Stimulated activated CD4-positive, alpha-beta T cell treated with anti-CD3 and anti-CD28 coated beads, Interleukin-1b, Interleukin-23, amount 100 ng/mL, for 1 hour (primary cell): ENCODE measurements around the gene EEFSEC.

ENCODE experiments used
- DNase-seq, 2 donors: peaks; one replicate each; pipeline ENCODE4 v3.0.0-alpha.2; 2020; ENCODE audit warnings: low read depth in 2 of 2

The EEFSEC gene

DNA sequence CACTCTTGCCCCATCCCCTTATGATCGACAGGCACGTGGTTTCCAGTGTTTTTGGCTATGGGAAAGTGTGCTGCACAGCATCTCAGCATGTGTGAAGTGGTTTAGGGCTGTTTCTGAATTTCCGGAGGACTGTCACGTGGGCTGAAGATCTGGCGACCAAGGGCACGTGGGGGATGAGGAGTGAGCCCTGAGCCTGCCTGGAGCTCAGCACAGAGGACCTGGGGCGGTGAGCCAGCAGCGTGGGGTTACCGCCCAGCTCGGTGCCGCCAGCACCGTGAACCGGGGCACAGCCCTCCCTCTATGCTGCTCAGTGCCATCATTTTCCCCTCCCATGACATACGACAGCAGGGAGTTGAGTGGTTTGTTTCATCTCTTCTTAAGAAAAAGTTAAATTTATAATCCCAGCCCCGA is 163.2 kb downstream of the EEFSEC start:
- DNase-seq = peak in 1 of 2 donors; percentile 13

DNA sequence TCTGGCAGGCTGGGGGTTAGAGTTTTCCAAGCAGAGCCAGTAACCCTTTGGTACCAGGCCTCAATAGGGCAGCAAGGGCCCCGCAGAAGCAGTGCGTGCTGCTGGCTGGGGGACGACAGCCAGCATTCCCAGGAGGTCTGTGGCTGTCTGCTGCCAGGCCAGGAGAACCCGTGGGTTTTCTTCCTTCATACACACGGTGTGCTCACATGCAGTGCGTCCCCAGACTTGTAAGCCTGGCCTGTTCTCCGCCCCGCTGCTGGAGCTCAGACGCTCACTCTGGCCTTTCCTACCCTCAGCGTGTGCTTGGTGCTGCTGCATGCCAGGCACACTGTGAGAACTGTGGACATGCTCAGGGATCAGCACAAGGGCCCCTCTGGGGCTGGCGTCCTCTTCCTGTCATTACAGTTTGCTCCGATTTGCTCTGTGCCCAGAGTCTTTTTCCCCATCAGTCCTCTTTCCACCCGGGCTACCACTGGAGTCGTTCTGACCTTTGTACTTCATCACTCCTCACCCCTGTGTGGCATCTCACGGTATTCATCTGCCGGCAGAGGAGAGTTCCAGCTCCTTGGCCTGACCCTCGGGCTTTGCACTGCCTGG is 163.9 kb downstream of the EEFSEC start:
- no peak for DNase-seq

DNA sequence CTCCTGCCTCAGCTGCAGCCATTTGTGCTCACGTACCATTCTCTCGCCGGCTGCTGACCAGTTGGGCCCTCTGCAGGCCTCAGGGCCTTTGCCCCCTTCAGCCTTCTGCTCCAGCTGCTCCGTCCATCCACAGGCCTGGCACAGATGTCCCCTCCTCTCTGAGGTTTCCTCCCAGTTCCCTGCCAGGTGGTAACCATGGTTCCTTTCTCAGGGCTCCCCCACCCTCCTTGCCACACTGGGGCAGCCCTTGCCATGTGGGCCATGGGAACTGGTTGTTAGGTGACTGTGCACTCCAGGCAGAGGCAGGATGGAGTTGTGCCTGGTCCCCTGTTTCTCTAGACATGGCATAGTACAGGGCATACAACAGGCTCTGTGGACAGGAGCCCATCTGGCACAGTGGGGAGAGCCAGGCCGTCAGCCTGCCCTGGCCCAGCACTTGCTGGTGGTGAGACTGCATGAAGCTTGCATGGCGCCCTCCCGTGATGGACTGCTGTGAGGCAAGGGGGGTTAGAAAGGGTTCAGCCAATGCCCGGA is 164.5 kb downstream of the EEFSEC start:
- DNase-seq = no peak

DNA sequence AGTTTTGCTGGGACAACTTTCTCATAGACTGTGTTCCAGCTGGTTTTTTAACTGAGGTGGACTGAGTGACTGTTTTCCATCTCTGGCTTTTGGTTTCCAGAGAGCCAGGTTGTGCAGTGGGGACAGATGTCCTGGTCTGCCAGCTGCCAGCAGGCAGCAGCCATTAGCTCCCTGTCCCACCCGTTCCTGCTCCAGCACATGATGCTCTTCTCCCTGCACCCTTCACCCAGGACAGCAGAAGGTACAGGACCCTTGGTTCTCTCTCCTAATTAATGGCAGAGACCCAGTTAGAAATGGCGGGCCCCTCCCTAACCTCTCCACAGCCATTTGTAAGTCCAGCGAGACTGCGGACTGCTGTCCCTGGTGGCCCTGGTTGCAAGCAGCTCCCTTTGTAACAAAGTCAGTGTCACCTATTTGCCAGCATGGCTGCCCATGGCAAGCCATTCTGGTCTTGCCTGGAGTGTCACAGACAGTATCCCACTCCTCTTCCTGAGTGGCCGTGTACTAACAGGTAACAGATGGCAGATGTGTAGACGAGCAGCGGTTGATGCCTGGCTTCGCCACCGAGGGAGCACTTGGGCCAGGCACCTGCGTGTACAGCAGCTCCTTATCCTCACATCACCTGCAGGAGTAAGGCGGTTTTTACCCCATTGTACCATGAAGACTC is 165.1 kb downstream of the EEFSEC start:
- DNase-seq = no peak

- DNase-seq = no peak
Observed at GRCh38 chr3:128319107-128319506, 165.8 kb downstream of the EEFSEC start.

GRCh38 chr3:128319741-128320141 is 166.5 kb downstream of the EEFSEC start:
- no peak for DNase-seq

GRCh38 chr3:128320551-128321340 is 167.5 kb downstream of the EEFSEC start:
- DNase-seq = no peak

GRCh38 chr3:128321418-128321817 is 168.1 kb downstream of the EEFSEC start:
- no peak for DNase-seq

- peak; percentile 11 to 27 for DNase-seq
Observed at GRCh38 chr3:128322030-128323022, 169.0 kb downstream of the EEFSEC start.

GRCh38 chr3:128323206-128324081 is 170.2 kb downstream of the EEFSEC start:
- no peak for DNase-seq

DNA sequence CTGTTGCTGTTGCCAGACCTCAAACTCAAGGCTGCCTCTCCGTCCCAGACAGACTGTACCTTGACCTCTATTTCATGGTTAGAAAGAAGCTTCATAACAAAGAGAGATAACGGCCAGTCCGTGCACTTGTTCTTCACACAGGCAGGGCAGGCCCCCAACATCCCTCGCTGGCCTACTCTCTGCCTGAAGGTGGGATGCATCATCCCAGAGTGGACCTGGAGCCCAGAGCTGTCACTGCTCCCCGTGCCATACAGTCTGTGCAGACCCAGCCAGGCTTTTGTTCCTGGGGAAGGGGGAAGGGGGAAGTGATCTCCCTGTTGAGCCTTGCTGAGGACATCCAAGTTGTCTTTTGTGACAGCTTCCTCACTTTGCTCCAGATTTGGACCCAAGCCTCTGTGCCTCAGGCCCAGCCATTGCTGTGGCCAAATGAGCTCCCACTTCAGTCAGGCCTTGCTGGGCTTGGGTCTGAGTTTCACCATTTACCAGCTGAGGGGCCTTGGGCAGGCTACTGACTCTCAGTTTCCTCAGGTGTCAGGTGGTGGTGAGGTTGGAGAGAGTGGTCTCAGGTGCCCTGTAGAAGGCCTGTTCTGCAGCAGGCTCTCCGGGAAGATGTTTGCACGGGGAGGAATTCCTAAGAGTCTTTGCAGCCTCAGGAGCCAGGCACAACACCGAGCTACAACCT is 171.8 kb downstream of the EEFSEC start:
- DNase-seq = no peak

DNA sequence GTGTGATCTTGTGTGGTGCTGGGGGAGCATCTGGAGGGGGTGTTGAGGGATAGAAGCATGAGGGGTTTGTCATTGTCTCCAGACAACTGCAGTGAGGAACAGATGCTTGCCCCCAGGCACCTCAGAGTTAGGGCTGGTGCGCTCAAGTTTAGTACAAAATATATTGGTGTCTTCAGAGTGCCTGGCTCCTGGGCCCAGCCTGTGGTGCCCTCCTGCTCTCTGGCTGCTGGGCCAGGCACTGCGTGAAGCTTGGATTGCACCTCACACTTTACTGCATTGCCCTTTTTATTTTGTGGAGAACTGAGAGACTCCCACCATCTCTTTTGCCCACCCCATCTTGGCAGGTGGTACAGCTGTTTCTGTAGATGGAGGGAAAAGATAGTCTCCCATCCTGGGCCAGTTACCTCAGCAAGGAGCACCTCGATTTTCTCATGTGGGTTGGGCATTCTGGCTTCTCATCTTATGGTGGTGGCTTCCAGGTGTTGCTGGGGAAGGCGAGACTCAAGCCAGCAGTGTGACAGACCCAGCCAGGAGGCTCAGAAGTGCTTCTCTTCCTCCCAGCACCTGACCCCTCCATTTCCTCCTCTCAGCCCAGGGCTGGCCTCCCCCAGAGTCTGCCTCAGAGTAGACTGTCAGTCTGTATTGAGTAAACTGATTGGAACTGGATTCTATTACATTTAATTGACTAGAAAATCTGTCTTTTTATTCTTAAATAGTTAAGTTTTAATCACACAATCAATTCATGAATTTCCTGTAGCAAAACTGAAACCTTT is 173.0 kb downstream of the EEFSEC start:
- DNase-seq = no peak

- DNase-seq = no peak
Observed at GRCh38 chr3:128327606-128328031, 174.3 kb downstream of the EEFSEC start.

DNA sequence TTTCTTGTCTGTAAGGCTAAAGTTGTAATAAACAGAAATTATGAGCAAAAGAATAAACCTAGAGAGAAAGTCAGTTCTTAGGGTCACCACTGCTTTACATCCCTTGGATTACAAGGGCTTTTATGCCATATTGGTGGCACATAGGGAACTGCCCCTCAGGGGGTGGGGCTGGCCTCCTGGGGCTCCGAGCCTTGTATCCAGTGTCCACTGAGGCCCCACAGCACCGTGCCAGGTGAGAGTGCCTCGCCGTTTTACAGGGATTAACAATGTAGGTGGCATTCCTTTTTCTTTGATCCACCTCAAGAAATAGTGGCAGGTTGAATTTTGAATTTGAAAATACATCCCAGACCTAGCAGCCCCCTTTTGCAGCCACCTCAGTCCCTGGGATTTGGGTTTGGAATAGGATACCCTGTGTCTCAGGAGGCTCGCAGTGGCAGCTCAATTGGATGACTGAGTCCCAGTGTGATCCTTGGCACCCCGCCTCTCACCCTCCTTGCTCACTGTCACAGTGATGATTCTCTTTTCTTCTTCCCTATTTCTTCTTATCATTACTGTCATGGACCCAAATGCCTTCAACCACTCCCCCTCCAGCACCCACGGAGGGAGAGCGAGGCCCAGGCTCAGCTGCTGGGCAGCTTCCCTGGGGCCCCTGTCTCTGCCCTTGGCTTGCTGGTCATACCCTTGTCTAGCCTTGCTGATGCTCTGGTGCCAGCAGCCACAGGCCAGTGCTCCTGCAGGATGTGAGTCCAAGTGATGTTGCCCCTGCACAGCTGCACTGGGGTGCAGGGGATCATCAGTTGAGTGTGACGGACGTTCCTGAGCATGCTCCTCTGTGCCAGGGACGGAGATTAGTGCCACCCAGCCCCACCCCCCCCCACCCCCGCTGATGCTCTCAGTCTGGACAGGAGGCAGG is 175.5 kb downstream of the EEFSEC start:
- DNase-seq = no peak

DNA sequence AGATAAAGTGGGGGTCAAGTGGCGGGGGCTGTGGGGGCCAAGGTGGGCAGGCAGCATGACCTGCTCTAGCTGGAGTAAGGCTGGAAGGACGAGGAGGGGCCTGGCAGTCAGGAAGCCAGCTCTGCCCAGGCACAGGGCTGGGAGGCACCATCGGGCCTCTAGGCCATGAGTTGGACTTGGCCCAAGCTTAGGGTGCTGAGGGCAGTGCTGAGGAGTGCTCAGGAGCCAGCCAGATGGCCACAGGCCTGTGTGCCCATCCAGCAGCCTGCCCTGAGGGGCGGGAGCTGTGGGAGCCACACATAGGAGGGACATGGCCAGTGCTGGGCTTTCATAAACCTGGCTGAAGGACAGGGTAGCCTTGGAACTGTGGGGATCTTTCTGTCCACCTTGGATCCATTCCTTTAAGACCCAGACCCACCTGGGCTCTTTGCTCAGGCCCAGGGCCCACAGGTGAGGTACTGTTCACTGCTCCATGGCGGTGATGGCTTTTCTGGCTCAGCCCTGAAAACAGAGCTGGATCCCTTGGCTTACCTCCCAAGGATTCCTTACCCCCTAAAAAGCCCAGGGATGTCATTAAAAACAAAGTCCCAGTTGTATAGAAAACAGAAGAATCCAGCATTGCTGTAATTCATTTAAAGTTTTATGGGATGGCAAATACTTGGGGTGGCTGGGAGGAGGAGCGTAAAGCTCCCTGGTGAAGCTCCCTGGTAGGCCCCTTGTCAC is 176.4 kb downstream of the EEFSEC start:
- no peak for DNase-seq

- no peak for DNase-seq
Observed at GRCh38 chr3:128330214-128330842, 177.0 kb downstream of the EEFSEC start.
